Endothelial cell (in vitro differentiated cells): ENCODE data around the gene OTOP2. TPM values are rescaled to one million over a fixed set of nuclear protein-coding genes. Genes with fewer than 3 reads are reported as not detected.

Experiments used
- DNase-seq: peaks from one replicate; pipeline ENCODE4 v3.0.0; 2021; ENCODE audit warnings: low spot score
- H3K27ac Mint-ChIP-seq: one replicate; pipeline ENCODE4 v1.8.0; 2021; ENCODE audit warnings: mixed read lengths, inconsistent platforms; ENCODE audit not compliant: unreplicated experiment
- H3K27me3 Mint-ChIP-seq: one replicate; pipeline ENCODE4 v1.8.0; 2021; ENCODE audit warnings: mild to moderate bottlenecking, moderate library complexity, mixed read lengths, inconsistent platforms; ENCODE audit not compliant: unreplicated experiment
- H3K36me3 Mint-ChIP-seq: one replicate; pipeline ENCODE4 v1.8.0; 2021; ENCODE audit warnings: mild to moderate bottlenecking, low read depth, mixed read lengths, inconsistent platforms; ENCODE audit not compliant: unreplicated experiment
- H3K4me1 Mint-ChIP-seq: one replicate; pipeline ENCODE4 v1.8.0; 2021; ENCODE audit warnings: mild to moderate bottlenecking, mixed read lengths, inconsistent platforms; ENCODE audit not compliant: unreplicated experiment
- H3K4me3 Mint-ChIP-seq: one replicate; pipeline ENCODE4 v1.8.0; 2021; ENCODE audit warnings: mild to moderate bottlenecking, mixed read lengths, inconsistent platforms; ENCODE audit not compliant: unreplicated experiment
- H3K9me3 Mint-ChIP-seq: one replicate; pipeline ENCODE4 v1.8.0; 2021; ENCODE audit warnings: mixed read lengths, inconsistent platforms; ENCODE audit not compliant: unreplicated experiment
- total RNA-seq: library from RNA; stranded (reverse); fragmentation: NEBNext Ultra II Directional; extraction: Animal tissue kit (Norgen Biotek cat#: 25700); gene quantifications from one replicate; pipeline ENCODE4 v1.2.1, GENCODE V29; 2021; ENCODE audit not compliant: unreplicated experiment
- TF ChIP-seq, protein P1 (sequence below): fragments of 200-600 bp; sonication (generic); IDR thresholded peaks from one replicate; pipeline ENCODE4 v1.5.0; 2021; ENCODE audit warnings: antibody characterized with exemption; ENCODE audit not compliant: unreplicated experiment

Gene OTOP2
- total RNA-seq, 1 donor from 2014 or later, result not detected

DNA sequence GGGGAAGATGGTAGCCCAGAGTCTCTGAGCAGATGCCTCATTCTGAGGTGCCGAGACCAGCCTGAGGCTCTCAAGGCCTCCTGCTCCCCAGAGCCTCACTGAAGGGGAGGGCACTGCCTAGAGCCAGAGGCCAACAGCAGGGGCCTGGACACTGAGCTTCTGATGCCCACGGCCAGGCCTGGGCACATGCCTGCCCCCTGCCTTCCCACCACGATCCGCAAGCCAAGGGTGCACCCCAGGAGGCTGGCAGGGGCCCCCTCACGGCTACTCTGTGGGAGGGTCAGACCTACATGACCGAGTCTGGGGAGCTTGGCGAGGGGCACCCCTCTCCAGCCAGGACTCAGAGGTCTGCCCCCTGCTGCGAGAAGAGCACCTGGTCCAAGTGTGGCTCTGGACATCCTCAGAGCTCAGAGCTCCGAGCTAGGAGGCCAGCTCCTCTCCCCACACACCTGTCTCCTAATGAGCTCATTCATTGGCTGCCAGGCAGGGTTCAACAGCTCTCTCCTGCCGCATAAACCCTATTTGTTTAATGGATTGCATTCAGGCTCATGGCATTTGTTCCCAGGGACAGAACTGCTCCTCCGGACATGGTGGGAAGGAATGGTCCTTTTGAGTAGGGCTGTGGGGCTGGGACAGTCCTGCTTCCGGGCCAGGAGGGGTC, 25.5 kb downstream of the OTOP2 start:
- Mint-ChIP-seq H3K27ac (no peak overlapping the region), H3K4me1 (no peaks in the 10 kb centered on the region), H3K27me3 (peaks cover 21% of the 10 kb centered on the region), H3K4me3 (no peak overlapping the region), H3K36me3 (peaks cover 9% of the 10 kb centered on the region), H3K9me3 (no peaks in the 10 kb centered on the region)
- TF ChIP-seq, protein P1, sequence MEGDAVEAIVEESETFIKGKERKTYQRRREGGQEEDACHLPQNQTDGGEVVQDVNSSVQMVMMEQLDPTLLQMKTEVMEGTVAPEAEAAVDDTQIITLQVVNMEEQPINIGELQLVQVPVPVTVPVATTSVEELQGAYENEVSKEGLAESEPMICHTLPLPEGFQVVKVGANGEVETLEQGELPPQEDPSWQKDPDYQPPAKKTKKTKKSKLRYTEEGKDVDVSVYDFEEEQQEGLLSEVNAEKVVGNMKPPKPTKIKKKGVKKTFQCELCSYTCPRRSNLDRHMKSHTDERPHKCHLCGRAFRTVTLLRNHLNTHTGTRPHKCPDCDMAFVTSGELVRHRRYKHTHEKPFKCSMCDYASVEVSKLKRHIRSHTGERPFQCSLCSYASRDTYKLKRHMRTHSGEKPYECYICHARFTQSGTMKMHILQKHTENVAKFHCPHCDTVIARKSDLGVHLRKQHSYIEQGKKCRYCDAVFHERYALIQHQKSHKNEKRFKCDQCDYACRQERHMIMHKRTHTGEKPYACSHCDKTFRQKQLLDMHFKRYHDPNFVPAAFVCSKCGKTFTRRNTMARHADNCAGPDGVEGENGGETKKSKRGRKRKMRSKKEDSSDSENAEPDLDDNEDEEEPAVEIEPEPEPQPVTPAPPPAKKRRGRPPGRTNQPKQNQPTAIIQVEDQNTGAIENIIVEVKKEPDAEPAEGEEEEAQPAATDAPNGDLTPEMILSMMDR, result no peak
- no peak for DNase-seq

DNA sequence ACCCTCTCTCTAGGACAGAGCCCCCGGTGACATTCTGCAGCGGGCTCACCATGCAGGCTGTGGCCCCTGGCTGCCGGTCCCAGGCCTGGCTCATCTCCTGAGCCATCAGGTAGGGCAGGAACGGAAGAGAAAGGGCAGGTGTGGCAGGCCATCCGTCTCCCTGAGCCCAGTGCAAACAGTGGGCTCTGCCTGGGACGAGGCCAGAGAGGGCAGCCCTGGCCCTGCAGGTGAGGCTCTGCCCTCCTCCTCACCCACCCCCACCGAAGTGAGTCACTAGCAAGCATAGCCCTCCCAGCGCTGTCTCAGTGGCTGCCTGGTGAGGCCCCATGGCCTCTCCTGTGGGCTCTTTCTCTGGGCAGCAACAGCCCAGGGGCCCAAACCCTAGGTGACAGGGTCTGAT, 26.1 kb downstream of the OTOP2 start:
- Mint-ChIP-seq H3K27me3 (peaks cover 19% of the 10 kb centered on the region), H3K9me3 (no peaks in the 10 kb centered on the region), H3K4me3 (no peak overlapping the region), H3K36me3 (peaks cover 14% of the 10 kb centered on the region), H3K27ac (no peak overlapping the region), H3K4me1 (no peaks in the 10 kb centered on the region)
- TF ChIP-seq, protein P1, result no peak
- DNase-seq, result no peak

DNA sequence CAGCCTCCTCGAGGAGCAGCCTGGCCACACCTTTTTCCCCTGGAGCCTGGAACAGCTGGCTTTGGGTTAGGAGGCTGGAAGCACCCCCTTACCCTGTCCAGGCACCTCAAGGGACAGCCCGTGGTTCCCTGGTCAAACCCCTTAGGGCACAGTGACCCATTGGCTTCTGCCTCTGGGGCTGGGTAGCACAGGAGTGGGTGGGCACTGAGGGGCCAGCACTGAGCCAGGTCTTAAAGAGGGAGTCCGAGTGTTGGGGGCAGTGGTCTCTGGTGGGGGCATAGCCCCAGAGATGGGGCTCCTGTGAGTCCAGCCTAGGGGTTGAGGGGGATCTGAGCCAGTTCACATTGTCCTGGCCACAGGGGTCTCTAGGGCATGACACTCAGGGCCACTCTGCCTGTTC, 27.0 kb downstream of the OTOP2 start:
- no peaks in the 10 kb centered on the region for H3K9me3 Mint-ChIP-seq
- H3K27me3 Mint-ChIP-seq, result peaks cover 16% of the 10 kb centered on the region
- TF ChIP-seq, protein P1, result no peak
- DNase-seq, result no peak
- H3K4me3 Mint-ChIP-seq, result no peak overlapping the region
- H3K36me3 Mint-ChIP-seq, result peaks cover 14% of the 10 kb centered on the region
- H3K27ac Mint-ChIP-seq, result no peak overlapping the region
- H3K4me1 Mint-ChIP-seq, result no peaks in the 10 kb centered on the region

DNA sequence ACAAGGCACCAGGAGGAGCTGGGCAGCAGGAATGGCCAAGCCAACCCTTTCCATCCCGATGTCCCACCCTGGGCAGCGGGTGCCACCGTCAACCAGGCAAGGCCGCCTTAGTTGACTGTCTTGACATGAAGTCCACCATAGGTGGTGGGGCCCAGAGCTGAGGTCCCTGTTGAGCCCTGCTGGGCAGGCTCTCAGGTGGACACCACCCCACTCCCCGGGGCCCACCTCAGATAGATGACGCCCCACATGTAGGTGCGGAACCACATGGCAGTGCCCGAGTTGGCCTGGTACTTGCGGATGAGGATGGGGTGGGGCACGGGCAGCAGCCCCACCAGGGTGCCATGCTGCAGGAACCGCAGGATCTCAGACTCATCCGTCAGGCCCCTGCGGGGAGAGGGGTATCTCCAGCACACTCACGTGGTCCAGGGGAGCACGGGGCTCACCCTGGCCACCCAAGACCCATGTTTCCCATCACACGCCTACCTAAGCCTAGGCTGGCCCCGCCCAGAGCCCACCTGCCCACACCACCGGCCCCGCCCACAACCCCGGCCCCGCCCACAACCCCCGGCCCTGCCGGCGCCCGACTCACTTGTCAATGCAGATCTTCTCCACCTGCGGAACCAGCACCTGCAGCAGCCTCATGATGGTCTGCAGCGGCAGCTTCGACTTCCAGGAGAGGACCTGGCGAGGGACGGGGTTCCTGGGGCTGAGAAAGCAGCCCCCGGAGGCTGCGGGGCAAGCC, 27.8 kb downstream of the OTOP2 start:
- peaks cover 12% of the 10 kb centered on the region for H3K27me3 Mint-ChIP-seq
- no peaks in the 10 kb centered on the region for H3K9me3 Mint-ChIP-seq
- no peak overlapping the region for H3K4me3 Mint-ChIP-seq
- H3K4me1 Mint-ChIP-seq, result no peaks in the 10 kb centered on the region
- TF ChIP-seq, protein P1, result no peak
- peaks cover 14% of the 10 kb centered on the region for H3K36me3 Mint-ChIP-seq
- no peak for DNase-seq
- H3K27ac Mint-ChIP-seq, result no peak overlapping the region
